Smooth muscle cell (in vitro differentiated cells): ENCODE measurements around the gene THUMPD2. TPM values are rescaled to one million over a fixed set of nuclear protein-coding genes. Genes with fewer than 3 reads are reported as not detected.

ENCODE experiments used
- DNase-seq: peaks from one replicate; lab custom pipeline; 2025; ENCODE audit not compliant: unreplicated experiment; lab: John Stamatoyannopoulos, UW
- H2AFZ ChIP-seq: fragments of 200-600 bp; sonication (generic); 2 replicates; pipeline ENCODE4 v1.6.0; 2016; ENCODE audit warnings: antibody characterized with exemption, low read depth, mild to moderate bottlenecking
- H3F3A ChIP-seq: fragments of 200-600 bp; sonication (generic); 2 replicates; pipeline ENCODE4 v1.6.0; 2017; ENCODE audit warnings: antibody characterized with exemption, low read depth
- H3K27ac ChIP-seq: fragments of 200-600 bp; sonication (generic); 2 replicates; pipeline ENCODE4 v1.5.1; 2016; ENCODE audit warnings: low read depth, mild to moderate bottlenecking
- H3K27me3 ChIP-seq: fragments of 200-600 bp; sonication (generic); 2 replicates; pipeline ENCODE4 v1.6.1; 2016; ENCODE audit warnings: low read depth, mild to moderate bottlenecking
- H3K36me3 ChIP-seq: fragments of 200-600 bp; sonication (generic); 2 replicates; pipeline ENCODE4 v1.5.1; 2016; ENCODE audit warnings: low read depth
- H3K4me1 ChIP-seq: fragments of 200-600 bp; sonication (generic); 2 replicates; pipeline ENCODE4 v1.5.1; 2016; ENCODE audit warnings: low read depth
- H3K4me2 ChIP-seq: fragments of 200-600 bp; sonication (generic); 2 replicates; pipeline ENCODE4 v1.6.0; 2016; ENCODE audit warnings: mild to moderate bottlenecking
- H3K4me3 ChIP-seq: fragments of 200-600 bp; sonication (generic); 2 replicates; pipeline ENCODE4 v1.5.1; 2016; ENCODE audit warnings: mild to moderate bottlenecking
- H3K79me2 ChIP-seq: fragments of 200-600 bp; sonication (generic); 2 replicates; pipeline ENCODE4 v1.6.0; 2016; ENCODE audit warnings: low read depth, mild to moderate bottlenecking
- H3K9ac ChIP-seq: fragments of 200-600 bp; sonication (generic); 2 replicates; pipeline ENCODE4 v1.6.0; 2016; ENCODE audit warnings: low read depth
- H3K9me3 ChIP-seq: fragments of 200-600 bp; sonication (generic); replicated peaks from 2 replicates; pipeline ENCODE4 v1.5.1; 2016; ENCODE audit warnings: low read depth
- H4K20me1 ChIP-seq: fragments of 200-600 bp; sonication (generic); 2 replicates; pipeline ENCODE4 v1.6.0; 2016; ENCODE audit warnings: low read depth
- WGBS: methylation state at CpG from one replicate; pipeline ENCODE4 v1.1.7; 2016; ENCODE audit warnings: low lambda C conversion rate; 5-methylcytosine and 5-hydroxymethylcytosine counted together
- polyA plus RNA-seq: library from polyadenylated mRNA; unstranded; fragments of >200 nt; fragmentation: Nextera tagmentation; extraction: Ambion mirVana; gene quantifications from 2 replicates; pipeline ENCODE4 v1.2.1, GENCODE V29; 2016
- total RNA-seq: library from RNA; depleted of rRNA; stranded (reverse); fragments of >200 nt; gene quantifications from 2 replicates; pipeline ENCODE4 v1.2.3, GENCODE V29; 2014
- TF ChIP-seq, protein P1 (sequence below): fragments of 200-600 bp; sonication (generic); IDR thresholded peaks from 2 replicates; pipeline ENCODE4 v1.5.1; 2017; ENCODE audit warnings: borderline replicate concordance, mild to moderate bottlenecking, antibody characterized with exemption; ENCODE audit not compliant: insufficient read depth, poor library complexity, severe bottlenecking

Gene THUMPD2
- total and polyA plus RNA-seq, 2 experiments from 2014 or later: 14.5 to 18.6 TPM

- no peaks in the 10 kb centered on the region for H4K20me1 ChIP-seq
- no peaks in the 10 kb centered on the region for H3K27me3 ChIP-seq
- WGBS: 91% methylated on average over 2 of the region's 2 CpGs
- H3K9ac ChIP-seq: no peak overlapping the region
- H3K9me3 ChIP-seq: no peaks in the 10 kb centered on the region
- H3K36me3 ChIP-seq: no peaks in the 10 kb centered on the region
- H3F3A ChIP-seq: peaks cover 7% of the 10 kb centered on the region
- no peak for DNase-seq
- H3K27ac ChIP-seq: no peak overlapping the region
- H3K4me3 ChIP-seq: no peak overlapping the region
- TF ChIP-seq, protein P1, sequence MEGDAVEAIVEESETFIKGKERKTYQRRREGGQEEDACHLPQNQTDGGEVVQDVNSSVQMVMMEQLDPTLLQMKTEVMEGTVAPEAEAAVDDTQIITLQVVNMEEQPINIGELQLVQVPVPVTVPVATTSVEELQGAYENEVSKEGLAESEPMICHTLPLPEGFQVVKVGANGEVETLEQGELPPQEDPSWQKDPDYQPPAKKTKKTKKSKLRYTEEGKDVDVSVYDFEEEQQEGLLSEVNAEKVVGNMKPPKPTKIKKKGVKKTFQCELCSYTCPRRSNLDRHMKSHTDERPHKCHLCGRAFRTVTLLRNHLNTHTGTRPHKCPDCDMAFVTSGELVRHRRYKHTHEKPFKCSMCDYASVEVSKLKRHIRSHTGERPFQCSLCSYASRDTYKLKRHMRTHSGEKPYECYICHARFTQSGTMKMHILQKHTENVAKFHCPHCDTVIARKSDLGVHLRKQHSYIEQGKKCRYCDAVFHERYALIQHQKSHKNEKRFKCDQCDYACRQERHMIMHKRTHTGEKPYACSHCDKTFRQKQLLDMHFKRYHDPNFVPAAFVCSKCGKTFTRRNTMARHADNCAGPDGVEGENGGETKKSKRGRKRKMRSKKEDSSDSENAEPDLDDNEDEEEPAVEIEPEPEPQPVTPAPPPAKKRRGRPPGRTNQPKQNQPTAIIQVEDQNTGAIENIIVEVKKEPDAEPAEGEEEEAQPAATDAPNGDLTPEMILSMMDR: no peak
- no peaks in the 10 kb centered on the region for H3K4me1 ChIP-seq
- no peak overlapping the region for H3K4me2 ChIP-seq
- no peaks in the 10 kb centered on the region for H3K79me2 ChIP-seq
- no peak overlapping the region for H2AFZ ChIP-seq
Observed at GRCh38 chr2:39787950-39788349, 8.9 kb upstream of the THUMPD2 start.

GRCh38 chr2:39786761-39787522 is 7.9 kb upstream of the THUMPD2 start:
- no peak overlapping the region for H3K4me3 ChIP-seq
- H3K79me2 ChIP-seq: no peaks in the 10 kb centered on the region
- H3K36me3 ChIP-seq: no peaks in the 10 kb centered on the region
- no peaks in the 10 kb centered on the region for H4K20me1 ChIP-seq
- no peaks in the 10 kb centered on the region for H3K27me3 ChIP-seq
- no peak overlapping the region for H2AFZ ChIP-seq
- TF ChIP-seq, protein P1: no peak
- WGBS: 96% methylated on average over 7 of the region's 7 CpGs
- H3K9me3 ChIP-seq: no peaks in the 10 kb centered on the region
- no peak overlapping the region for H3K9ac ChIP-seq
- DNase-seq: no peak
- no peaks in the 10 kb centered on the region for H3K4me1 ChIP-seq
- H3K4me2 ChIP-seq: no peak overlapping the region
- H3F3A ChIP-seq: peaks cover 9% of the 10 kb centered on the region
- H3K27ac ChIP-seq: no peak overlapping the region

GRCh38 chr2:39782591-39782990 is 3.5 kb upstream of the THUMPD2 start:
- Histone ChIP-seq H3K79me2 (peaks cover 11% of the 10 kb centered on the region), H3K4me2 (peak overlapping the region; percentile 64), H3K9ac (no peak overlapping the region), H3F3A (peaks cover 17% of the 10 kb centered on the region), H3K4me3 (no peak overlapping the region), H3K27me3 (no peaks in the 10 kb centered on the region), H2AFZ (no peak overlapping the region), H3K4me1 (peaks cover 10% of the 10 kb centered on the region), H3K27ac (peak overlapping the region; percentile 86), H4K20me1 (no peaks in the 10 kb centered on the region), H3K36me3 (no peaks in the 10 kb centered on the region), H3K9me3 (no peaks in the 10 kb centered on the region)
- no peak for DNase-seq
- WGBS: 34% methylated on average over 2 of the region's 2 CpGs
- TF ChIP-seq, protein P1: no peak

DNA sequence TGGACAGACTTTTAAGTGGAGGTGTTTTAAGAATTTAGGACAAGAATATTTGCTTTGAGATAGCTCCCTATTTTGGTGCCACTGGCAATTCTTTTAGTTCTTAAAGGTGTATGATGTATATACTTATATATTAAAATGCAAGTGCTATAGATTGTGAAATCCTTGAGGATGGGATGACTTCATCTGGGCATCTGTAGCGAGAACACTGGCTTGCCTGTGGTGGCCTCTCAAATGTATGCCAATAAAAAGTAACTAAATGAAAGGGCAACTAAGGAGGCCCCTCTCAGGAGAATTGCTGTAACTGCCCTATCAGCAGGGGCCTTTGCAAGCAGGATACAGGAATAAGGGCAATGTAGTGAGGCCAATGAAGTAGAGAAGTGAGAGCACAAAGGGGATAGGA is 2.6 kb upstream of the THUMPD2 start:
- 39% methylated on average over 1 of the region's 1 CpG for WGBS
- Histone ChIP-seq H2AFZ (peak overlapping the region; percentile 24), H3K27me3 (no peaks in the 10 kb centered on the region), H3K4me1 (peaks cover 19% of the 10 kb centered on the region), H3K9me3 (no peaks in the 10 kb centered on the region), H3K4me3 (no peak overlapping the region), H3K79me2 (peaks cover 20% of the 10 kb centered on the region), H3K36me3 (no peaks in the 10 kb centered on the region), H3K9ac (no peak overlapping the region), H3K27ac (peak overlapping the region; percentile 86), H4K20me1 (no peaks in the 10 kb centered on the region), H3F3A (peaks cover 17% of the 10 kb centered on the region), H3K4me2 (no peak overlapping the region)
- TF ChIP-seq, protein P1: no peak
- DNase-seq: no peak
